T-helper 1 cell (primary cell): ENCODE measurements around the gene ENPP4.
"Not testable (repeated sequence)": the region's sequence is repeated elsewhere in the genome, so short reads cannot be mapped to it uniquely, and the experiment has no call there.

Experiments used
- DNase-seq, 5 donors: peaks; one replicate each; pipeline ENCODE4 v3.0.0-alpha.2; 2012 to 2020

Gene ENPP4

DNA sequence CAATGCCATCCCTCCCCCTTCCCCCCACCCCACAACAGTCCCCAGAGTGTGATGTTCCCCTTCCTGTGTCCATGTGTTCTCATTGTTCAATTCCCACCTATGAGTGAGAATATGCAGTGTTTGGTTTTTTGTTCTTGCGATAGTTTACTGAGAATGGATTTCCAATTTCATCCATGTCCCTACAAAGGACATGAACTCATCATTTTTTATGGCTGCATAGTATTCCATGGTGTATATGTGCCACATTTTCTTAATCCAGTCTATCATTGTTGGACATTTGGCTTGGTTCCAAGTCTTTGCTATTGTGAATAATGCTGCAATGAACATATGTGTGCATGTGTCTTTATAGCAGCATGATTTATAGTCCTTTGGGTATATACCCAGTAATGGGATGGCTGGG is 1.5 kb downstream of the ENPP4 start:
- DNase-seq: not testable (repeated sequence)

DNA sequence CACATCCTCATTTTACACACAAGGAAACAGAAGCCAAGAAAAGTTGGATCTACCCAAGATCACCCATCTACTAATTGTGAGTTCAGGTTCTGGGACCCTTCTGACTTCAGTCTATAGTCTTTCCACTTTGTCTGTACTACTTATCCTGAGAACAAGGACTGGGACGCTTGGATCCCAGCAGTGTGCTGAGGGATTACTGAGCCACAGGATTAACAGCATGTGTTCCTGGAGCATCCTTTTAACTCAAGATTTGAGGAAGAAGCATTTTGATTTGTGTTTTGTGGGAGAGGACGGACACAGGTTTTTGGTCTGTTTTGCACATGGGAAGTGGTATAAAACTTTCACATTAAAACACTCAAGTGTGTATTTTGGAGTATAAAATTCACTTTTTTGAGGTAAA is 4.4 kb downstream of the ENPP4 start:
- no peak for DNase-seq

DNA sequence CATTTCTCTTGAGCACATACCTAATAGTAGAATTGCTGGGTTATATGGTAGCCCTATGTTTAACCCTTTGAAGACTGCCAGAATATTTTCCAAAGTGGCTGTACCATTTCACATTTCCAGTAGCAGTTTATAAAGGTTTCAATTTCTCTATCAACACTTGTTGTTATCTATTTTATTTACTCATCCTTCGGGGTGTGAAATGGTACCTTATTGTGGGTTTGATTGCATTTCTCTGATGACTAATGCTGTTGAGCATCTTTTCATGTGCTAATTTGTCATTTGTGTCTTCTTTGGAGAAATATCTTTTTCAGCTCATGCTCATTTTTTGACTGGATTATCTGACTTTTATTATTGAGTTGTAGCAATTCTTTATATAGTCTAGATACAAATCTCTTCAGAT is 5.4 kb downstream of the ENPP4 start:
- DNase-seq: no peak

DNA sequence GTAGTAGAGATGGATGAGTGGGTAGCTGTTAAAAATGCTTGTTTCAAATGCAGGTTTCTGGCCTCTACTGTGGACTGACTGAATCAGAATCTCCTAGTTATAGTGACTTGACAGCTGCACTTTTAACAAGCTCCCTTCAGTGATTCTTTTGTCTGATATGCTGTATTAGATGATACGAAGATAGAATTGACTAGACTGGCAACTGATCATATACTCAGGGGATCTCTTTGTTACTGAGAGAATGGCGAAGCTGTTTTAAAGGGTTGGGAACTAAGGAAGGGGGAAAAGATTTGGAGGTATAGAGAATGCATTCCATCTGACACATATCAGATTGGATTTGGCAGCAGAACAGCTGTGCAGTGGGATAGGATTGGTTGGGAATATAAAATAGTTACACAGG is 7.0 kb downstream of the ENPP4 start:
- DNase-seq: no peak

DNA sequence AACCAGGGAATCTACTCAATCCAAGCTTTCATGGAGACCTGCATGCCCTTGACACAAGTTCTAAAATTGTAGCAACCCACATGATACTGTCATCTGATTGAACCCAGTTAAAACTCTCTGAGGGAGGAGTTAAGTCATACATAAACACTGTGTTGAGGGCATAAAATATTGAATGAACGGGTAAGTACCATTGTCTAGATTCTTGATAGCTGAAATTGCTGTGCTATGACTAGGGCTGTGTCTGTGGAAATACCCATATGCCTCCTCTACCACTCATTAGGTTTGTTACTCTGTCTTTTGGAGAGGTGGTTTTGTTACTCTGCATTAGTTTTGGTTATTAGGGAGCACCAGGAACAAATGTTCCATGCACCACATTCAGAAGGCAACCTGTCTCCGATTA is 7.6 kb downstream of the ENPP4 start:
- DNase-seq: no peak

DNA sequence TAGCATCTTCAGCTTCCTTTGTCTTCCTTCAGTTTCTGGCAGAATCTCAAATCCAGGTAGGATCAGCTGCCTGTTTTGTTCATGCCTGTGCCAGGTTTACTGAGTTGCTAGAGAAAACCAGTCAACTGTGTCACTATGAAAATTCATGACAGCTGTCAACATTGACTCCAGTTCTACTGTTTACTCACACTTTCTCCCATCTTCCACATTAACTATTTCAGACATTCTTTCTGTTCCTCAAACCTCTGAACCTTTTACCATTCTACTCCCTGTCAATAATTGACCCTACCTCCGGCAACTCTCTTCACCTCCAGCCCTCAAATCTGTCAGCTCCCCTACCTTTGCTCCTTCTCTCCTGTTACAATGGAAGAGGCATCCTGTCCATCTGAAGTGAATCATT is 8.5 kb downstream of the ENPP4 start:
- DNase-seq: no peak

DNA sequence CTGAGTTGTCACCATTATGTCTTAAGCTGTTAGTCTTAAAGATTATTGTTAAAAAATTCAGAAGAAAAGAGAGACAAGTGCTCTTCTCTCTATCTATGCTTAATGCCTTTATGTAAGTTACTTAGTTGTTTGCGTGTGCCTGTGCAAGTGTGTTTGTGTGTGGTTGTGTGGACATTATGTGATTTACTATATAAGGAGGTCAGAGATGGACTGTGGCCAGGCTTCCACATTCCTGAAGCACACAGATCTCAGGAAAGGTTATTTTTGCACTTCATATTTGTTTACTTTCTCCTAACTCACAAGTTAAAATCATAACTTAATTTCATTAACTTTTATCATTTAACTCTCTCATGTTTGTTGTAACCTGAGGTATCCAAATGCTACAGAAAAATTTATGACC is 14.5 kb downstream of the ENPP4 start:
- DNase-seq: no peak

DNA sequence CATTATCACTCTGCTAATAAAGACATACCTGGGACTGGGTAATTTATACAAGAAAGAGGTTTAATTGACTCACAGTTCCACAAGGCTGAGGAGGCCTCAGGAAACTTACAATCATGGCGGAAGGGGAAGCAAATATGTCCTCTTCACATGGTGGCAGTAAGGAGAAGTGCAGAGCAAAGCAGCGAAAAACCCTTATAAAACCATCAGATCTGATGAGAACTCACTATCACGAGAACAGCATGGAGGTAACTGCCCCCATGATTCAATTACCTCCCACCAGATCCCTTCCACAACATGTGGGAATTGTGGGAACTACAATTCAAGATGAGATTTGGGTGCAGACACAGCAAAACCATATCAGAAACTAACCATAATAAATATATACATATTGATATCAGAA is 19.3 kb downstream of the ENPP4 start:
- DNase-seq: not testable (repeated sequence)

DNA sequence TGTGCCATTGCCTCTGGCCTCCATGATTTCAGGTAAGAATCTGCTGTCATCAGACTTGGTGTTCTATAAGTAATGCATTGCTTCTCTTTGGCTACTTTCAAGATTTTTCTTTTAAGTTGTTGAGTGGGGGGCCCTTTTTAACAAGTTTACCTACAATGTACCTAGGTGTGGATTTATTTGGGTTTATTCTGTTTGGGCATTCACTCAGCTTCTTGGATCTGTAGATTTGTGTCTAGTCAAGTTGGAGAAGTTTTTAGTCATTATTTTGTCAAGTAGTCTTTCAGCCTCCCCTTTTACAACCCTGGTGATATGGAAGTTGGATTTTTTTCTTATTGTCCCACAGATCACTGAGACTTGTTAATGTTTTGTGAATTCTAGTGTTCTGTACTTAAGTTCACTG is 26.9 kb downstream of the ENPP4 start:
- DNase-seq: no peak

DNA sequence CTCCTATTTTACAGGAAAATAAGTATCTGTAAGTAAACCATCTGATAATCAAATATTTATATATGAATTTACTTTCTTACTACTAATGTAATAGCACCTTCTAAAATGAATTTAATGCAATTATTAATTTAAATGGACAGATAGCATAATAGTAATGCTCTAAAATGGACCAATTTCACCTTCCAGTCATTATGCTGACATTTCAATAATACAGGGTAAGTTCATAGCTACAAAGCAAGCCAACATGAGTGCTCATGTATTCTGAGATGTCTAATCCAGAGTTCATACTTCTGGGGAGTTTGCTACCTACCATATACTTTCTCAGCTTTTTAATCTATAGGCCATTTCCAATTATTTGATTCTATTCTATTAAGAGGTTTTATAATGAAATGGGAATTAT is 29.4 kb downstream of the ENPP4 start:
- no peak for DNase-seq

DNA sequence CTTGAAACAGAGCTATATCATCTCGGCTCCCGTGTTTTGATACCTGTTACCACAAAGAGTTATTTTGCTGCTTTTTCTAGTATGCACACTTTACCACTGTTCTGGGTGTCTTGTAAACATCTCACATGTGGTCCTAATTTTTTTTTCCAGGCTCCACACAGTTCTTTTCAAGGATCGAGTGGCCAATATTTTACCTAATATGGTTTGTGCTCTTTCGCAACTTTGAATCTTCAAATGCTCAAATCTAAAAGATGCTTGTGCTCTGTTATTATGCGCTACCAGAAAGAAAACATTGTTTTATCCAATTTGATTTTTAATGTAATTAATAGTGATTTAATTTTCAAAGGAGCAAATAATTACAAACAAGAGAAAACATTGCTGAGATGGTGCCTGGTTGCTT is 30.3 kb downstream of the ENPP4 start:
- DNase-seq: no peak

DNA sequence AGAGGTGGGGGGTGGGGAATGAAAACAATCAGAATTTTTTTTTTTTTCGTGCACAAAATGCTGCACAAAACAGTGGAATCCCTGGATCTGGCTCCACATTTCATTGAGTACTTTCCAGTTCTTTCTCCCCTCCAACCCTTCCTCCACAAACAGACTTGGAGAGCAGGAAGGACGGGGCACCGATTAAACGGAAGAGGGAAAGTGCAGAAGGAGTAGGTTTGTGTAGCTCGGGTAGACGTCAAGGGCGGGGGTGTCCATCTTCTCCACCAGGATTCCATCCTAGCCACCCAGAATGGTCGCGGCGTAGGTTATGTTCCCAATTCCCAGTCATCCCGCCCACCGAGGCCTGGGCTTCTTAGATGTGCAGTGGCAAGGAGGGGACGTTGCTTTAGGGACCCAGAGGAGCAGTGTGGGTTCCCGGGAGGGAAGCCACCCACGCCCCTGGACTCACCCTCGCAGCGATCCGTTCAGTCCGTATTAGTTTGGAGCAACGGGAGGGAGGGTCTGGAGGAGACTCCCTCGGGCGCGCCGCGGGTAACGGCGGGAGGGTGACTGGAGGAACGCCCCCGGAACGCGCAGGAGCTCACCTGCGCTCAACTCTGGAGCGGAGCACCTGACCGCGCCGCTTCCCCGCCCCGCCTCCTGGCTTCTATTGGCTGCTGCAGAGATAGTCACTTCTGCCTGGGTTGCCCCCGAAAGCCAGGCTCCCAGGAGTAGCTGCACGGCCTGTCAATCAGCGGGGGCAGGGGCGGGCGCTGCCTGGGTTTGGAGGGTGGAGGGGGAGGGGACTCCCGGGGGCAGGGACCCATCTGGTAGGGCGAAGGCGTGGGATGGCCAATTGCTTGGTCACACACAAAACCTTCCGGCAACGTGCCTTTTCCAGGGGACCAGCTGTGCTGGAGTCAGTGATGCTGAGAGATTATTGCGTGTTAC is 40.8 kb downstream of the ENPP4 start, which contains the start of gene ENPP5:
ENPP5 (minus strand) TSS at position 624 of the 933 bp plus-strand sequence. CDS start 2,718 bp downstream, outside the sequence.
- DNase-seq: peak; percentile 9 to 65 (median 33)

DNA sequence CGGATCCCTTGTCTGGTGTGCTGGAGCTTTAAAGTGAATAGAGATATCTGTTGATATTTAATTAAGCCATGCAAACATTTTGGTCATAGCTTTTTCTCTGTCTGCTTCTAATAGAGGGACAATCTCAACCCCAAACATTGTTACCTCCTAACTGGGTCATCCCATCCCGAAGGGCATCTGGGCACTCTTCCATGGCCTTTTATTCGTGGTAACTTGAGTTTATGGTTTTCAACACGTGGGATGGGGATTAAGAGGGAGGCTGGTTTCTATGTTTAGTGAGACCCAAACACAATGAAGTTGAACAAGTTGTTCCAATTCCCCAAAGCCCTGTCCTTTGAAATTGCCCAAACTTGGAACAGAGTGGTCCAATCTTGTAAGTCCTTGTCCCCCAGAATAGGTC is 42.4 kb downstream of the ENPP4 start:
- DNase-seq: no peak

DNA sequence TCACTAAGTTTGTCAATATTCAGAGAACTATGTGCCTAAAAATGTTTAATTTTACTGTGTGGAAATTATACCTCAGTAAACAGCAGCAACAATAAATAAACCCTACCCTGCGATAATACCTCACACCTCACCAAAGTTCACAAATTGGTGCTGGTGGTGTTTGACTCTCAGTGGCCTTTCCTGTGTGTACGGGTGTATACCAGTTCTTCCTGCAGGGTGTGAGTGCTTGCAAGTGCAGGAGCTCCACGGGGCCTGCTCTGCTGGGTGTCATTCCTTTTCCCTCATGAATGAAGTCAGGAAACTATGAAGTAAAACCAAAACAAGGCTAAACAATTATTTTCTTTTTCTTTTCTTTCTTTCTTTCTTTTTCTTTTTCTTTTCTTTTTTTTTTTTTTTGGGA is 45.1 kb downstream of the ENPP4 start:
- peak in 1 of 5 donors; percentile 4 for DNase-seq

DNA sequence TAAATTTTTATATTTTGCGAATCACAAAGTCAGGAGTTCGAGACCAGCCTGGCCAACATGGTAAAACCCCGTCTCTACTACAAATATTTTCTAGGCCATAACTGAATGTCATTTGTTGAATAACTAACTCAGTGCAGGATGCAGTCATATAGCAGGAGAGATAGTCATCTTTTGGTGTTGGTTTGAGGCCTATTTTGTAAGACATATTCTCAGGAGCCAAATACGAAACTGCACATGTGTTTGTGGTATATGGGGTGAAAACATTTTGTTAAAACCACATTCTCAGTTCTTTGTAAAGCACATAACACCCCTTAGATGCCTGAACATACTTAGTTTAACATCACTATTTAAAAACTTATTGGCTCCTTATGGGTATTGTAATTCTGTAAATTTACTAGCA is 45.7 kb downstream of the ENPP4 start:
- peak in 1 of 5 donors; percentile 78 for DNase-seq

DNA sequence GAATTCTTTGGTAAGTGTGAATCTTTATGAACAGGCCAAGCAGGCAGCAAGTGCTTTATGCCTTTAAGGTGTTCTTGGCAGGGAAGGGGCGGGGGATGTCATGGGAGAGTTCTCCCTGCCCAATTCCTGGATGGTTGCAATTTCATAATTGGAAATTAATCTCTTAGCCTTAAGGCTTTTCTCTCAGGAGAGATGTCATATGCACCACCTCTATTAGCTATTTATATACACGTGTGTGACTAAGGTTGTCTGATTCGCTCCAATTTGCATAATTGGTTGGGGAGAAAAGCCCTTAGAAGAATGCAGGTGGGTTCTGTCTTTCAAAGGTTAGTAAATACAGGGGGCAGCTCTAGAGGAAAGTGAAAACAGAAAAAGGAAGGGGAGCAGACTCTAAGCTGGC is 46.2 kb downstream of the ENPP4 start:
- no peak for DNase-seq

DNA sequence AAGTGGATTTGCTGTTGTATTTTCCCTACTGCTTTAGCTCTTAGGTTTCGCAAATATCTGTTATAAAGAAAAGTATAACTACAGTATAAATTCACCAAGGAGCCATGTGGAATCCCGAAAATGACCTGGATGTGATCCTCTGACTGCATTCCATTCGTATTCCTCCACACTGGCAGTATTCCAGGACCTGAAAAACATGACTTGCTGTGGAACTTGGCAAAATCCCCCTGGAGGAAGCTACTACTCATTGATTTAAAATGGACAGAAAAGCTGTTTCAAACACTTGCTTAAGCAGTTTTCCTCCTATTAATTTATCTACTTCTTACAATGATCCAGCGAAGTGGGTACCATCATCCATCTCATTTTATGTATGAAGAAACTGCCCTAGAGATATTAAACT is 54.3 kb downstream of the ENPP4 start:
- no peak for DNase-seq

DNA sequence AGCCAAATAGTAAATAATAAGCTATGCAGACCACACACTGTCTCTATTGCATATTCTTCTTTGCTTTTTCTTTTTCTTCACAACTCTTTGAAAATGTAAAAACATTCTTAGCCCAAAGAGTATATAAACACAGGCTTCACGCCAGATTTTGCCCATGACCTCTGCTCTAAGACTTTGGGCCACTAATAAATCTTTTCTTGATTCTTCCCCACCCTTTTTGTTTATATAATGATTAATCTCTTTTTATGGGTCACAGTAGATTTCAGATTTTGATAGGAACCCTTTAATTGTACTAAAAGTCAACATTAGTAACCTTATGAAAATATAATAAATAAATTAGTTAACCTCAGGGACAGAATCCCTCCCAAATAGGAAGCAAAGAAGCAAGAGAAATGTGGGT is 56.8 kb downstream of the ENPP4 start:
- no peak for DNase-seq

DNA sequence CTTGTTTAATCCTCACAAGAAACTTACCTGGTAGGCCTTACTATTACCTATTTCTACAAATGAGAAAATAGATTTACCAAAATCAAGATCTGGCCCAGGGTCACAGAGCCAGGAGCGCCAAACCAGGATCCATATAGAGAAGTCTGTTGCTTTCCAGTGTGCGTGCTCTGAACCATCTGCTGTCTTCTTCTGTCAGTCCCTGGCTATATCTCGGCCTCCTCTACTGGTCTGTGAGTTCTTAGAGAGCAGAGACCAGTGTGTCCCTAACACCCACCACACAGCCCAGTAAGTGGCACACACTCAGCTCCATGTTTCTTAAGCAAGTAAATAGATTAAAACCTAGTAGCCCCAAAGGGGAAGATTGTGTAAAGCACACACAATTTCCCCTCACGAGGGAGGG is 59.9 kb downstream of the ENPP4 start:
- no peak for DNase-seq

DNA sequence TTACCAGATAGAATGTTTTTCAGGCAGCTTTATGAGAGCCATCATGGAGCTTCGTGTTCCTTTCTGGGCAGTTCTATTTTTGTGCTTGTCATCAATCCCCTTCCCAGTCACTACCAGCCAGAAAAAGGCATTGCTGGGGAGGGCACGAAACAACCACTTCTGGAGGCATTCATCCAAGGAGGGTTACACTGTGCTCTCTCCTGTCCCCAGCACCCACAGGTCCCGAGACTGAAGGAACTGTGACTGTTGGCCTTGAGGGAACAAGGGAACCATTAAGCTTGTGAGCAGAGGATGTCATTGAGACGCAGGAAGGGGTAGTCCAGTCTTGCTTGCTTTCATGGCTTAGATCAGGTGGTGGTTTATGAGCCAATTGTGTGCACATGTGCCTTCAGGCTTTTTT is 61.1 kb downstream of the ENPP4 start:
- DNase-seq: no peak

DNA sequence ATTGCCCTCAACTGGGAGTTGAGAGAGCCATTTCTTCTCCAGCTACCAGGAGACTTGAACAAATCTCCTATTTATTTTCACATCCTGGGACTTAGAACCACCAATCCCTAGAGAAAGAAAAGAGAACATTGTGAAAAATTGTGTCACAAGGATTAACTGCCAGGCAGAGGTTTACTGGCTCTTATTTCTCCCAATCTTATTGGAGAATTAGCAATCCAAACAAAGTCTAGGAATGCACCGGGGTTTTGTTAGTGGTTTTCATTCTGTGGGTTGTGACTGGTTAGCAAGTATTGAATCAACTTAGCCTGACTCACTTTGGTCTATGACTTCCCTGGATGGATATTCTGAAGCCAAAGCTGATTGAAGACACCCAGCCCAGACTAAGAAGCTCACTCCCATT is 62.2 kb downstream of the ENPP4 start:
- no peak for DNase-seq
